Caco-2 (cell line): ENCODE measurements around the gene ADGRB3. TPM values are rescaled to one million over a fixed set of nuclear protein-coding genes. Genes with fewer than 3 reads are reported as not detected.

Experiments used
- BruUV-seq: library from RNA; stranded (reverse); fragments of 400-500 nt; replicated peaks from 2 replicates; lab custom pipeline; 2021; lab: Mats Ljungman, UMichigan
- CTCF ChIA-PET: fragments of 300-600 bp; sonication (Branson Sonifier 250); formaldehyde crosslinking; loops from one replicate; lab custom pipeline; 2022; ENCODE audit warnings: antibody characterized with exemption; lab: Charles Lee
- POLR2A ChIA-PET: fragments of 300-600 bp; sonication (Branson Sonifier 250); formaldehyde crosslinking; loops from one replicate; lab custom pipeline; 2022; ENCODE audit warnings: antibody characterized with exemption; lab: Charles Lee
- DNase-seq, 2 experiments: peaks; one replicate each; pipeline versions ENCODE4 v3.0.0 to v3.0.0-alpha.2; 2020 to 2022
- H3K27me3 ChIP-seq: replicated peaks from 2 replicates; pipeline ENCODE4 v1.6.0; 2011; ENCODE audit warnings: low read length; ENCODE audit not compliant: control insufficient read depth, insufficient read depth
- H3K36me3 ChIP-seq: 2 replicates; pipeline ENCODE4 v1.5.1; 2011; ENCODE audit warnings: low read length; ENCODE audit not compliant: control insufficient read depth, insufficient read depth
- H3K4me1 ChIP-seq: fragments of 250-450 bp; sonication (Bioruptor Pico); 2 replicates; pipeline ENCODE4 v1.5.1; 2020; ENCODE audit warnings: mild to moderate bottlenecking
- H3K4me3 ChIP-seq: 2 replicates; pipeline ENCODE4 v1.5.1; 2011; ENCODE audit warnings: low read depth, mild to moderate bottlenecking, control low read depth, low read length
- H3K9me3 ChIP-seq: fragments of 250-450 bp; sonication (Bioruptor Pico); 2 replicates; pipeline ENCODE4 v1.5.1; 2020; ENCODE audit warnings: mild to moderate bottlenecking, moderate library complexity
- H3K27ac Mint-ChIP-seq: one replicate; pipeline ENCODE4 v1.8.0; 2022; ENCODE audit warnings: mixed read lengths; ENCODE audit not compliant: unreplicated experiment
- H3K27me3 Mint-ChIP-seq: one replicate; pipeline ENCODE4 v1.8.0; 2022; ENCODE audit warnings: mixed read lengths; ENCODE audit not compliant: insufficient read depth, unreplicated experiment
- H3K36me3 Mint-ChIP-seq: one replicate; pipeline ENCODE4 v1.8.0; 2022; ENCODE audit warnings: mild to moderate bottlenecking, mixed read lengths; ENCODE audit not compliant: insufficient read depth, unreplicated experiment
- H3K4me1 Mint-ChIP-seq: one replicate; pipeline ENCODE4 v1.8.0; 2022; ENCODE audit warnings: low read depth, mixed read lengths; ENCODE audit not compliant: unreplicated experiment
- H3K4me3 Mint-ChIP-seq: one replicate; pipeline ENCODE4 v1.8.0; 2022; ENCODE audit warnings: mild to moderate bottlenecking, moderate library complexity, mixed read lengths; ENCODE audit not compliant: unreplicated experiment
- H3K9me3 Mint-ChIP-seq: one replicate; pipeline ENCODE4 v1.8.0; 2022; ENCODE audit warnings: mixed read lengths; ENCODE audit not compliant: unreplicated experiment
- intact Hi-C: fragments of 100-400 bp; cut with micrococcal nuclease; formaldehyde crosslinking; loops from one replicate; pipeline ENCODE4 v1.10.0; 2022; ENCODE audit not compliant: unreplicated experiment
- total RNA-seq: library from RNA; stranded (reverse); gene quantifications from 2 replicates; pipeline ENCODE4 v1.2.3, GENCODE V29; 2022
- TF ChIP-seq, protein P1 (sequence below), 2 experiments: fragments of 200-600 bp in 1 of 2; IDR thresholded peaks; 1 replicate in 1 of 2; 2 replicates in 1 of 2; pipeline versions ENCODE4 v1.5.1 to v1.8.0; 2011 to 2022; ENCODE audit warnings: antibody characterized with exemption in 1 of 2, control low read depth in 1 of 2, inconsistent platforms in 1 of 2, low read depth in 1 of 2, low read length in 1 of 2, mild to moderate bottlenecking in 1 of 2, moderate library complexity in 1 of 2; ENCODE audit not compliant: insufficient read depth in 1 of 2, severe bottlenecking in 1 of 2, unreplicated experiment in 1 of 2

ADGRB3 gene
- total RNA-seq, 1 experiment from 2014 or later = 0.18 TPM

DNA sequence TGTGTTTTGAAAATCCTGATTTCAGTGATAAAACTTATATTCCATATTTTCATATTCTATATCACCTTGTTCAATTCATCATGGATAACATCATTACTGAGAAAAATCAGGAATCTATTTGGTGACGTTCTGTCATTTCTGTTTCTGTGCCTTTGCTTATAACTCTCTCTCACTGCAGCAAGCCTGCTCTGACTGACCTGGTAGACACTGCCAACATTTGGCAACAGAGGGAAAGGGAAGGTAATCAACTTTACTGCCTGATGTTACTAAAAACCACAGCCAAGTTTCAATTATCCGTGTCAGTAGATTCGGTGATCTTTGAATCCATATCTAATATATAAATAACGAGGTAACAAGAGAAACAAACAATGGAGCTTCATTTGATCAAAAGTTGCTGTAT lies 659.8 kb downstream of the ADGRB3 start:
- Mint-ChIP-seq H3K27ac (no peak overlapping the region), H3K27me3 (peaks cover 3% of the 10 kb centered on the region), H3K4me3 (no peak overlapping the region), H3K9me3 (no peaks in the 10 kb centered on the region), H3K36me3 (no peaks in the 10 kb centered on the region), H3K4me1 (no peaks in the 10 kb centered on the region)
- TF ChIP-seq, protein P1, sequence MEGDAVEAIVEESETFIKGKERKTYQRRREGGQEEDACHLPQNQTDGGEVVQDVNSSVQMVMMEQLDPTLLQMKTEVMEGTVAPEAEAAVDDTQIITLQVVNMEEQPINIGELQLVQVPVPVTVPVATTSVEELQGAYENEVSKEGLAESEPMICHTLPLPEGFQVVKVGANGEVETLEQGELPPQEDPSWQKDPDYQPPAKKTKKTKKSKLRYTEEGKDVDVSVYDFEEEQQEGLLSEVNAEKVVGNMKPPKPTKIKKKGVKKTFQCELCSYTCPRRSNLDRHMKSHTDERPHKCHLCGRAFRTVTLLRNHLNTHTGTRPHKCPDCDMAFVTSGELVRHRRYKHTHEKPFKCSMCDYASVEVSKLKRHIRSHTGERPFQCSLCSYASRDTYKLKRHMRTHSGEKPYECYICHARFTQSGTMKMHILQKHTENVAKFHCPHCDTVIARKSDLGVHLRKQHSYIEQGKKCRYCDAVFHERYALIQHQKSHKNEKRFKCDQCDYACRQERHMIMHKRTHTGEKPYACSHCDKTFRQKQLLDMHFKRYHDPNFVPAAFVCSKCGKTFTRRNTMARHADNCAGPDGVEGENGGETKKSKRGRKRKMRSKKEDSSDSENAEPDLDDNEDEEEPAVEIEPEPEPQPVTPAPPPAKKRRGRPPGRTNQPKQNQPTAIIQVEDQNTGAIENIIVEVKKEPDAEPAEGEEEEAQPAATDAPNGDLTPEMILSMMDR (IDR thresholded peaks at IDR 0.05; ENCODE audit: insufficient read depth in 1 of 2, low read depth in 1 of 2, low read length in 1 of 2, severe bottlenecking in 1 of 2, unreplicated experiment in 1 of 2) = no peak
- POLR2A ChIA-PET = no interaction called here
- H3K9me3 ChIP-seq = no peaks in the 10 kb centered on the region
- intact Hi-C loops = no loop called here
- H3K36me3 ChIP-seq = no peaks in the 10 kb centered on the region
- CTCF ChIA-PET = no interaction called here
- H3K4me1 ChIP-seq = no peaks in the 10 kb centered on the region
- H3K27me3 ChIP-seq = no peaks in the 10 kb centered on the region
- H3K4me3 ChIP-seq = no peak overlapping the region
- no peak for DNase-seq
- BruUV-seq = no TSS peak

DNA sequence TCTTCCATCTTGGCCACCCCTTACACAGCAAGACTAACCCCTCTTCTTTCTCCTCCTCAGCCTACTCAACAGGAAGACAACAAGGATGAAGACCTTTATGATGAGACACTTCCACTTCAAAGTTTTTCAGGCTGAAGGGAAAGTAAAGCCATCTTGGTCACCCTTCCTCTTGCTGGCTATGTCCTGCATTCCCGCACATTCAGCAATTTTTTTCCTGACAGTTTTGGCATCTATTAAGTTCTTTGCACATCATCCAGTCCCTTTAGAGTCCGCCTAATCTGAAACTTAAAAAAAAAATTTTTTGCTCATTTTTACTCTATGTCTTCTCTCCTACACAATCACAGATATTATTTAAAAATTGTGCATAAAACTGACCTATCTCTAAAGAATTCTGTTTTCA lies 668.3 kb downstream of the ADGRB3 start:
- H3K36me3 ChIP-seq = no peaks in the 10 kb centered on the region
- no peaks in the 10 kb centered on the region for H3K36me3 Mint-ChIP-seq
- BruUV-seq = no TSS peak
- H3K27me3 ChIP-seq = no peaks in the 10 kb centered on the region
- intact Hi-C loops = no loop called here
- no peak overlapping the region for H3K27ac Mint-ChIP-seq
- H3K4me1 ChIP-seq = no peaks in the 10 kb centered on the region
- H3K27me3 Mint-ChIP-seq = no peaks in the 10 kb centered on the region
- H3K4me1 Mint-ChIP-seq = no peaks in the 10 kb centered on the region
- H3K9me3 ChIP-seq = no peaks in the 10 kb centered on the region
- POLR2A ChIA-PET = no interaction called here
- CTCF ChIA-PET = no interaction called here
- DNase-seq = no peak
- no peak overlapping the region for H3K4me3 ChIP-seq
- no peaks in the 10 kb centered on the region for H3K9me3 Mint-ChIP-seq
- H3K4me3 Mint-ChIP-seq = no peak overlapping the region
- TF ChIP-seq, protein P1 (IDR thresholded peaks at IDR 0.05; ENCODE audit: insufficient read depth in 1 of 2, low read depth in 1 of 2, low read length in 1 of 2, severe bottlenecking in 1 of 2, unreplicated experiment in 1 of 2) = no peak

DNA sequence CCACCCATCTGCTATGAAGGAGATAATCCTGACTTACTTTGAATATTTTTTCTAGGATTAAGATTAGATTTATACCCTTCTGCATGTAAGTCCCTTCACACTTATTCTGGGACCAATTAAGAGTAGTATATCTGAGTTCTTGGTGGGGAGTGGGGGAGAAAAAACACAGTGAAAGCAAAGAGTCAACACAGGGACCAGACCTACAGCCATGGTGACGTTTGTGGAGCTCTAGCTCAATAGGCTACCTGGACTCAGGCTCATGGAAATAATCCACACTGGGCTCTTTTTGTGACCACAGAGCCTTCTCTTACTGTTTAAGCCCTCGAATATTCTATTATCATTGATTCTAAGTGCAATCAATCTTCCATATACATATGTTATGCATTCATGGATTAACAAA lies 670.4 kb downstream of the ADGRB3 start:
- TF ChIP-seq, protein P1 (IDR thresholded peaks at IDR 0.05; ENCODE audit: insufficient read depth in 1 of 2, low read depth in 1 of 2, low read length in 1 of 2, severe bottlenecking in 1 of 2, unreplicated experiment in 1 of 2) = no peak
- no peak overlapping the region for H3K4me3 Mint-ChIP-seq
- POLR2A ChIA-PET = no interaction called here
- Histone ChIP-seq H3K4me3 (no peak overlapping the region), H3K27me3 (no peaks in the 10 kb centered on the region), H3K36me3 (no peaks in the 10 kb centered on the region), H3K4me1 (no peaks in the 10 kb centered on the region), H3K9me3 (no peaks in the 10 kb centered on the region)
- no peak overlapping the region for H3K27ac Mint-ChIP-seq
- H3K4me1 Mint-ChIP-seq = no peaks in the 10 kb centered on the region
- no peak for DNase-seq
- intact Hi-C loops = no loop called here
- no TSS peak for BruUV-seq
- H3K27me3 Mint-ChIP-seq = no peaks in the 10 kb centered on the region
- H3K9me3 Mint-ChIP-seq = no peaks in the 10 kb centered on the region
- CTCF ChIA-PET = no interaction called here
- no peaks in the 10 kb centered on the region for H3K36me3 Mint-ChIP-seq
